ENCODE data around the gene LRRN4CL. TPM values are rescaled to one million over a fixed set of nuclear protein-coding genes. Genes with fewer than 3 reads are reported as not detected.
"Not testable (repeated sequence)": the region's sequence is repeated elsewhere in the genome, so short reads cannot be mapped to it uniquely, and the experiment has no call there.

The LRRN4CL gene
- total and polyA plus RNA-seq, 4 experiments from 2014 or later, result 0.11 to 0.12 TPM; not detected in 2

DNA sequence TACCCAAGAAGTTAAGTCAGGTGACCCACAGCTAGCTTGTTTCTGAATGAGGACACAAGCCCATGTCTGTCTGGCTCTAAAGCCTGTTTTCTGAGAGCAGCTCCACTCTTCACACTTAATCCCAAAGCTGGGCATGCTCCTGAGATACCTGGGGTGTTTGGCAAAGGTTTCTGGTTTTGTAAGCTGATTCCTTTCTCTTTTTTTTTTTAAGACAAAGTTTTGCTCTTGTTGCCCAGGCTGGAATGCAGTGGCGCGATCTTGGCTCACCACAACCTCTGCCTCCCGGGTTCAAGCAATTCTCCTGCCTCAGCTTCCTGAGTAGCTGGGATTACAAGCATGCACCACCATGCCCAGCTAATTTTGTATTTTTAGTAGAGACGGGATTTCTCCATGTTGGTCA lies 4.3 kb upstream of the LRRN4CL start:
- not testable (repeated sequence) for H3K27me3 ChIP-seq (ENCODE audit: insufficient read depth, low read length); H3K4me1 ChIP-seq (ENCODE audit: insufficient read depth, low read length); H3K36me3 ChIP-seq (ENCODE audit: insufficient read depth, low read length); H3K9me3 Mint-ChIP-seq; H3K4me3 Mint-ChIP-seq; H3K27ac ChIP-seq (ENCODE audit: low read depth, low read length); DNase-seq; H3K4me1 Mint-ChIP-seq; H3K27ac Mint-ChIP-seq; H3K9me3 ChIP-seq (ENCODE audit: control insufficient read depth in 1 of 2, low read length in 2 of 2); H3K27me3 Mint-ChIP-seq; H3K4me3 ChIP-seq (ENCODE audit: low read length in 2 of 2)
- intact Hi-C loops (cut with micrococcal nuclease), result loop anchor here (1.0 to 5.0 kb wide), 4 partner anchors 15 to 311 kb away; partner anchors contain the start of gene UBXN1
- ChIA-PET POLR2A (ENCODE audit: partially characterized antibody) (interaction anchor here (0.7 to 2.9 kb wide), 8 partner anchors 10 to 269 kb away, joined by 3 to 20 read pairs (median 4); partner anchors contain the start of genes C11orf98, CSKMT, EEF1G and HNRNPUL2), CTCF (ENCODE audit: partially characterized antibody) (interaction anchor here (0.8 to 8.0 kb wide), 20 partner anchors 10 to 312 kb away, joined by 3 to 82 read pairs (median 6); partner anchors contain the start of genes EEF1G, TUT1 and ZBTB3)
- peaks cover 12% of the 10 kb centered on the region in 2 donors for H3K36me3 Mint-ChIP-seq

DNA sequence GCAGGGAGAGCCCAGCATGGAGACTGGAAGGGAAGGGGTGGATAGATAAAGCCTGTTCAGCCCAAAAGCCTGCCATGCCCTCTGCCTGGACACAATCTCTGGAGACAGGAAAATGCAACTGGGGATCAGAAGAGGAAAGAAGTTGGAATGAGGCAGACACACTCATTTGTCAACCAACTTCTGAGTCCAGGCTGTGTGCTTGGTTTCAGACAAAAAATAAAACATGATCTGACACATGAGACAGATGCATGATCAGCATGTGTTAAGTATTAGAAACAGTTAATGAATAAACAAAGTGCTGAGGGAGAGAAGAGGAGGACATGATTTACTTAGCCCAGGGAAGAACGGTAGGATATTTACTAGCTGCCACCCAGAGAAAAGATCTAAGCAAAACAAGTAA lies 839 bp downstream of the LRRN4CL start:
- Histone ChIP-seq H3K36me3 (ENCODE audit: insufficient read depth, low read length) (no peaks in the 10 kb centered on the region), H3K9me3 (ENCODE audit: control insufficient read depth in 1 of 2, low read length in 2 of 2) (no peaks in the 10 kb centered on the region), H3K27ac (ENCODE audit: low read depth, low read length) (no peak overlapping the region), H3K4me3 (ENCODE audit: low read length in 2 of 2) (no peak overlapping the region), H3K27me3 (ENCODE audit: insufficient read depth, low read length) (no peaks in the 10 kb centered on the region), H3K4me1 (ENCODE audit: insufficient read depth, low read length) (no peaks in the 10 kb centered on the region)
- POLR2A ChIA-PET (ENCODE audit: partially characterized antibody), result interaction anchor here (1.0 kb wide), 1 partner anchor 17 kb away, joined by 3 read pairs; no protein-coding TSS in a partner anchor
- Mint-ChIP-seq H3K9me3 (no peaks in the 10 kb centered on the region), H3K36me3 (peaks cover 10 to 12% of the 10 kb centered on the region in 2 donors), H3K4me3 (no peak overlapping the region), H3K27ac (no peak overlapping the region), H3K27me3 (peaks cover 0 to 5% of the 10 kb centered on the region in 2 donors), H3K4me1 (no peaks in the 10 kb centered on the region)
- no peak for DNase-seq
- intact Hi-C loops (cut with micrococcal nuclease), result no loop called here
- CTCF ChIA-PET (ENCODE audit: partially characterized antibody), result interaction anchor here (1.2 kb wide), 2 partner anchors 8 to 99 kb away, joined by 3 to 5 read pairs; no protein-coding TSS in a partner anchor

DNA sequence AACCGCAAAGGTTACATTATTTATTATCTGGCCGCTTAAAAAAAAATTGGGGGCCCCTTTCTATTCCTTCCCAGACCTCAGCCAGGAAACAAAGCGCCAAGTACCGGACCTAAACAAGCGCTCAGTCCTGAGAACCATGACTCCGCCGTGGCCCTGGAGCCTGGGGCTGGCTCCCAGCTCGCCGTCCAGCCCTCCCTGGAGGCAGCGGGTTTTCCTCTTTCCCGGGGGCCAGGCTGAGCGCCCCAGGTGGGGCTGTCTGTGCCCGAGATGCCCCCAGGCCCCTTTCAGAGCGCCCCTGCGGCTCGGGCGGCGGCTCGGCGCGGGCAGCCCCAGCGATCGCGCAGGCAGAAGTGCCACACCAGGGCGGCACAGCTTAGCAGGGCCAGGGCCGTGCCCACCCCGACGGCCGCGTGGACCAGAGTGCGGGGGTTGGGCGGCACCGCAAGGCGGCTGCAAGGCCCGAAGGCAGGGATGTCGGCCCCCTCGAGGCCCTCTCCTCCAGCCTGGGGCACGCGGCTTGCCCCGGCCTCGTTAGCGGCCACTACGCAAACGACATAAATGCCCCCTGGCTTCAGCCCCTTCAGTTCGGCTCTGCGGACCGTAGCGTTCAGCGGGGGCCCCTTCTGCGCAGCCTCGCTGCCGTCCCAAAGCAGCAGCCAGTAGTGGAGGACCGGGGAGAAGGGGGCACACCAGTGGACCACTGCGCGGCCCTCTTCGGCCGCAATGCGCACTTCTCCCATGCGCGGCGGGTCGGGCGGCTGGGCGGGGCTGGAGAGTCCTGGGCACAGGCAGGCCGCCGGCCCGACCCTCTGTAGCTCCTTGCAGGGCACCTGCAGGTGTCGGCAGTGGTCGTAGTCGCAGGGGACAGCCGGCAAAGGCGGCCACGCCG lies 1.6 kb downstream of the LRRN4CL start:
- Histone ChIP-seq H3K9me3 (ENCODE audit: control insufficient read depth in 1 of 2, low read length in 2 of 2) (no peaks in the 10 kb centered on the region), H3K27ac (ENCODE audit: low read depth, low read length) (no peak overlapping the region), H3K4me3 (ENCODE audit: low read length in 2 of 2) (no peak overlapping the region), H3K36me3 (ENCODE audit: insufficient read depth, low read length) (no peaks in the 10 kb centered on the region), H3K27me3 (ENCODE audit: insufficient read depth, low read length) (no peaks in the 10 kb centered on the region), H3K4me1 (ENCODE audit: insufficient read depth, low read length) (no peaks in the 10 kb centered on the region)
- Mint-ChIP-seq H3K36me3 (peaks cover 7 to 10% of the 10 kb centered on the region in 2 donors), H3K27ac (no peak overlapping the region), H3K27me3 (peaks cover 0 to 5% of the 10 kb centered on the region in 2 donors), H3K9me3 (no peaks in the 10 kb centered on the region), H3K4me3 (no peak overlapping the region), H3K4me1 (no peaks in the 10 kb centered on the region)
- DNase-seq, result no peak
- ChIA-PET POLR2A (ENCODE audit: partially characterized antibody) (interaction anchor here (1.0 to 1.2 kb wide), 2 partner anchors 17 to 22 kb away, joined by 3 read pairs; partner anchors contain the start of genes C11orf98 and CSKMT), CTCF (ENCODE audit: partially characterized antibody) (interaction anchor here (1.2 kb wide), 1 partner anchor 100 kb away, joined by 3 read pairs; no protein-coding TSS in a partner anchor)
- intact Hi-C loops (cut with micrococcal nuclease), result no loop called here

DNA sequence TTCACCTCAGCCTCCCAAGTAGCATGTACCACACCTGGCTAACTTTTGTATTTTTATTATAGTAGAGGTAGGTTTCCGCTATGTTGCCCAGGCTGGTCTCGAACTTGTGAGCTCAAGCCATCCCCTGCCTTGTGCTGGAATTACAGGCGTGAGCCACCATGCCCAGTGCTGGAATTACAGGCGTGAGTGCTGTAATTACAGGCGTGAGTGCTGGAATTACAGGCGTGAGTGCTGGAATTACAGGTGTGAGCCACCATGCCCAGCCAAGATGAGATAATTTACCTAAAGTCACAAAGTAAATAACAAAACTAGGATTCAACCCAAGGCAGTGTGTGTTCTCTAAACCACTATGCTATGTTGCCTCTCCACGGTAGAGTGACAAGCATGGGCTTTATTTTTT lies 6.8 kb downstream of the LRRN4CL start:
- no peaks in the 10 kb centered on the region for H3K9me3 Mint-ChIP-seq
- H3K27me3 Mint-ChIP-seq, result peaks cover 0 to 5% of the 10 kb centered on the region in 2 donors

DNA sequence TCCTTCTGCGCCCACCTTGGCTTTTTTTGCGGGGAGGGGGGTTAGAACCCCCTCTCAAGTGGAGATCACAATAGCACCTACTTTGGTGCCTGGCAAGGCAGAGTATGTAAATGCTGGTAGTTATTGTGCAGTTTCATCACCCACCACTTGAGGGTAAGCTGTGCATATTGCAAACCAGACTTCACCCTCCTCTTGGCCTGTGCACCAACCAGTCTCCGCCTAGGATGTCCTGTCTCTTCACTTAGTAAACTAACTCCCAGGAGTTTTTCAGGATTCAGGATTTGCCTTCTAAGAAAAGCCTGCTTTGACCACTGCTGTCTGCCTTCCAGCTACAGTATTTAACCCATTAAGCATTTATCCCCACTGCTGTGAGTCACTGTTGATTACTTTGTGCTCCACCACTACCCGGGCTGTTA lies 8.5 kb downstream of the LRRN4CL start:
- peak; percentile 40 to 57 (median 45) for DNase-seq

More for the DNA sequence above, 6.8 kb downstream of the LRRN4CL start:
- Histone ChIP-seq H3K9me3 (ENCODE audit: control insufficient read depth in 1 of 2, low read length in 2 of 2) (no peaks in the 10 kb centered on the region), H3K4me3 (ENCODE audit: low read length in 2 of 2) (no peak overlapping the region), H3K36me3 (ENCODE audit: insufficient read depth, low read length) (peaks cover 3% of the 10 kb centered on the region), H3K27me3 (ENCODE audit: insufficient read depth, low read length) (no peaks in the 10 kb centered on the region), H3K4me1 (ENCODE audit: insufficient read depth, low read length) (peaks cover 23% of the 10 kb centered on the region), H3K27ac (ENCODE audit: low read depth, low read length) (no peak overlapping the region)
- intact Hi-C loops (cut with micrococcal nuclease), result loop anchor here (5.0 kb wide), 1 partner anchor 340 kb away; no protein-coding TSS in a partner anchor
- peaks cover 10 to 27% (median 19%) of the 10 kb centered on the region in 4 donors for H3K4me1 Mint-ChIP-seq
- peaks cover 6 to 13% of the 10 kb centered on the region in 2 donors for H3K36me3 Mint-ChIP-seq
- ChIA-PET CTCF (ENCODE audit: partially characterized antibody) (interaction anchor here (1.8 kb wide), 1 partner anchor 11 kb away, joined by 9 read pairs; no protein-coding TSS in a partner anchor), POLR2A (ENCODE audit: partially characterized antibody) (interaction anchor here (1.2 kb wide), 1 partner anchor 91 kb away, joined by 5 read pairs; the partner anchor contains the start of gene TUT1)
- no peak overlapping the region for H3K27ac Mint-ChIP-seq
- no peak for DNase-seq
- no peak overlapping the region for H3K4me3 Mint-ChIP-seq

DNA sequence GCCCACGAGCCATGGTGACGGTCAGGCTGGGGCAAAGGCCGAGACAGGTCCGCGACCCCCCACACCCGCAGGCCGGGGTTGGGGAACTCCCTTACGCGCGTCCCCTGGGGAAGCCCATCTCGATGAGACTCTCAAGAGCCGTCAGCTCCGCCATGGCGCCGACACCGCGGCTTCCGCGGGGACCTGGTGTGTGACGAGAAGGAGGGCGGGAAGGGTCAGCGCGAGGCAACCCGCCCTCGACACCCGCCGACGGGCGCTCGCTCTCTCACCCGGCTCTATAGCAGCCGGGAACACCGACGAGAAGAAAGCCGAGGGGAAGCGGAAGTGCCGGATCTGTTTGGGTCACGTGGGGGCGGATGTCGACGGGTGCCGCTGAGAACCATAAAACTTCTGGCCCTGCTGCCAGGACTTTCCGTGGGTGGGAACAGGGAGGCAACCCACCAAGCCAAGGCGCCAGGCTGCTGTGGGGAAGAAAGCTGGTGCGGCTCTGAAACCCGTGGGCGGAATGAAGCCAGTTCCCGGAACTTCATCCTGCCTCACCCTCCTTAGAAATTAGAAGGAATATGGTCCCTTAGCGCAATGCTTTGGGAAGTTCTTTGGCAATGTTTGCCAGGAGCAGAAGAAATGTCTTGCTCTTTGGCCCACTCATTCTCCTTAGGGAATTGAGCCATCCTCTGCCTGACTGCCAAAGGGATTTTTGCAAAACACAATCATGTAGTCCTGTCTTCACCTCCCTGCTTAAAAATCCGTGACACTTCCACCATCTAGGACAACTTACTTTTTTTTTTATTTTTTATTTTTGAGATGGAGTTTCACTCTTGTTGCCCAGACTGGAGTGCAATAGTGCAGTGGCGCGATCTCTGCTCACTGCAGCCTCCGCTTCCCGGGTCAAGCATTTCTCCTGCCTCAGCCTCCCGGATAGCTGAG lies 10.3 kb downstream of the LRRN4CL start, which contains the start of gene UBXN1:
Gene UBXN1, minus strand, starts transcription at position 304 of the 927 bp plus-strand sequence. Its CDS starts 150 bp downstream, at position 154.
- POLR2A ChIA-PET (ENCODE audit: partially characterized antibody), result interaction anchor here (0.6 to 19.7 kb wide), 16 partner anchors 8 to 254 kb away, joined by 3 to 494 read pairs (median 8); partner anchors contain the start of genes B3GAT3, BSCL2, C11orf98 and CSKMT
- Histone ChIP-seq H3K9me3 (ENCODE audit: control insufficient read depth in 1 of 2, low read length in 2 of 2) (no peaks in the 10 kb centered on the region), H3K27ac (ENCODE audit: low read depth, low read length) (peak within 1 kb of the TSS; percentile 98), H3K36me3 (ENCODE audit: insufficient read depth, low read length) (peaks cover 15% of the 10 kb centered on the region), H3K4me3 (ENCODE audit: low read length in 2 of 2) (peak within 1 kb of the TSS; percentile 58 to 95), H3K27me3 (ENCODE audit: insufficient read depth, low read length) (no peaks in the 10 kb centered on the region), H3K4me1 (ENCODE audit: insufficient read depth, low read length) (peaks cover 37% of the 10 kb centered on the region)
- Mint-ChIP-seq H3K9me3 (no peaks in the 10 kb centered on the region), H3K27me3 (no peaks in the 10 kb centered on the region), H3K4me1 (peaks cover 16 to 50% (median 31%) of the 10 kb centered on the region in 4 donors), H3K36me3 (peaks cover 18 to 33% of the 10 kb centered on the region in 2 donors), H3K27ac (peak within 1 kb of the TSS; percentile 86 to 99 (median 95)), H3K4me3 (peak within 1 kb of the TSS; percentile 87 to 98 (median 92))
- CTCF ChIA-PET (ENCODE audit: partially characterized antibody), result interaction anchor here (0.9 to 2.8 kb wide), 5 partner anchors 10 to 185 kb away, joined by 3 to 42 read pairs (median 5); partner anchors contain the start of genes C11orf98, CSKMT and LRRN4CL
- peak; percentile 80 to 90 (median 82) for DNase-seq
- intact Hi-C loops (cut with micrococcal nuclease), result loop anchor here (1.0 to 5.0 kb wide), 6 partner anchors 8 to 257 kb away; partner anchors contain the start of genes C11orf98, CSKMT, INTS5 and UQCC3

More for the DNA sequence above, 8.5 kb downstream of the LRRN4CL start:
- Histone ChIP-seq H3K27ac (ENCODE audit: low read depth, low read length) (no peak overlapping the region), H3K27me3 (ENCODE audit: insufficient read depth, low read length) (no peaks in the 10 kb centered on the region), H3K4me1 (ENCODE audit: insufficient read depth, low read length) (peaks cover 36% of the 10 kb centered on the region), H3K4me3 (ENCODE audit: low read length in 2 of 2) (no peak overlapping the region), H3K36me3 (ENCODE audit: insufficient read depth, low read length) (peaks cover 15% of the 10 kb centered on the region), H3K9me3 (ENCODE audit: control insufficient read depth in 1 of 2, low read length in 2 of 2) (no peaks in the 10 kb centered on the region)
- intact Hi-C loops (cut with micrococcal nuclease), result loop anchor here (1.0 to 5.0 kb wide), 2 partner anchors 181 to 341 kb away; no protein-coding TSS in a partner anchor
- CTCF ChIA-PET (ENCODE audit: partially characterized antibody), result interaction anchor here (0.7 to 2.8 kb wide), 20 partner anchors 8 to 256 kb away, joined by 3 to 42 read pairs (median 4); partner anchors contain the start of genes C11orf98, CSKMT, LRRN4CL and TUT1
- Mint-ChIP-seq H3K36me3 (peaks cover 14 to 29% of the 10 kb centered on the region in 2 donors), H3K27ac (peak overlapping the region; percentile 33 to 92 (median 76)), H3K9me3 (no peaks in the 10 kb centered on the region), H3K4me3 (peak overlapping the region in 7 of 8 donors; percentile 57 to 79 (median 69)), H3K27me3 (no peaks in the 10 kb centered on the region), H3K4me1 (peaks cover 14 to 41% (median 26%) of the 10 kb centered on the region in 4 donors)
- POLR2A ChIA-PET (ENCODE audit: partially characterized antibody), result interaction anchor here (0.8 to 19.7 kb wide), 16 partner anchors 9 to 256 kb away, joined by 3 to 494 read pairs (median 5); partner anchors contain the start of genes BSCL2, C11orf98, CSKMT and GANAB

All from CD4-positive, alpha-beta memory T cell (primary cell).